Activated B cell treated with CpG ODN at 0.5 μM for 24 hours (primary cell): ENCODE results near the gene C16orf86. TPM values are rescaled to one million over a fixed set of nuclear protein-coding genes. Genes with fewer than 3 reads are reported as not detected.
A peak's percentile ranks its signal among the peaks of the same experiment; 100 is the strongest.

ENCODE experiments used
- ATAC-seq: fragments of 200-7000 bp; cut with Tn5 transposase; one replicate; pipeline ENCODE4 v1.10.0; 2021; ENCODE audit warnings: low read depth, mild to moderate bottlenecking, moderate library complexity
- CTCF ChIA-PET: fragments of 350-600 bp; sonication (Branson Sonifier 250); formaldehyde crosslinking; loops from one replicate; lab custom pipeline; 2021; ENCODE audit warnings: antibody characterized with exemption; lab: Charles Lee
- POLR2A ChIA-PET: fragments of 350-600 bp; sonication (Branson Sonifier 250); formaldehyde crosslinking; loops from one replicate; lab custom pipeline; 2021; ENCODE audit warnings: antibody characterized with exemption; lab: Charles Lee
- DNase-seq: peaks from one replicate; pipeline ENCODE4 v3.0.0; 2022
- H3K27ac Mint-ChIP-seq: one replicate; pipeline ENCODE4 v1.8.0; 2020; ENCODE audit warnings: mixed read lengths
- H3K27me3 Mint-ChIP-seq: one replicate; pipeline ENCODE4 v1.8.0; 2021; ENCODE audit warnings: mixed read lengths
- H3K36me3 Mint-ChIP-seq: one replicate; pipeline ENCODE4 v1.8.0; 2021; ENCODE audit warnings: low read depth, mixed read lengths
- H3K4me1 Mint-ChIP-seq: one replicate; pipeline ENCODE4 v1.8.0; 2021; ENCODE audit warnings: mixed read lengths
- H3K4me3 Mint-ChIP-seq: one replicate; pipeline ENCODE4 v1.8.0; 2020; ENCODE audit warnings: mild to moderate bottlenecking, mixed read lengths
- H3K9me3 Mint-ChIP-seq: one replicate; pipeline ENCODE4 v1.8.0; 2020; ENCODE audit warnings: mixed read lengths
- CTCF ChIP-seq: fragments of 200-600 bp; IDR thresholded peaks from one replicate; pipeline ENCODE4 v1.8.0; 2022; ENCODE audit warnings: antibody characterized with exemption, mild to moderate bottlenecking
- intact Hi-C: fragments of 100-400 bp; cut with micrococcal nuclease; formaldehyde crosslinking; loops from one replicate; pipeline ENCODE4 v1.15.1; 2024
- total RNA-seq: library from RNA; stranded (reverse); gene quantifications from 2 replicates; pipeline ENCODE4 v1.2.3, GENCODE V29; 2022

C16orf86 gene
- total RNA-seq, 1 donor from 2014 or later: 2.4 TPM

GRCh38 chr16:67637625-67638024 lies 29.0 kb upstream of the C16orf86 start:
- DNase-seq: no peak
- Mint-ChIP-seq H3K9me3 (no peaks in the 10 kb centered on the region), H3K36me3 (peaks cover 52% of the 10 kb centered on the region), H3K27ac (no peak overlapping the region), H3K4me3 (no peak overlapping the region), H3K4me1 (no peaks in the 10 kb centered on the region), H3K27me3 (no peaks in the 10 kb centered on the region)
- POLR2A ChIA-PET: interaction anchor here (0.6 kb wide), 1 partner anchor 357 kb away, joined by 3 read pairs; no protein-coding TSS in a partner anchor
- TF ChIP-seq CTCF: no peak
- intact Hi-C loops: no loop called here
- ATAC-seq: no peak
- CTCF ChIA-PET: no interaction called here

GRCh38 chr16:67641779-67642708 lies 24.6 kb upstream of the C16orf86 start:
- Mint-ChIP-seq H3K4me1 (peaks cover 17% of the 10 kb centered on the region), H3K27me3 (no peaks in the 10 kb centered on the region), H3K36me3 (peaks cover 31% of the 10 kb centered on the region), H3K27ac (no peak overlapping the region), H3K9me3 (no peaks in the 10 kb centered on the region), H3K4me3 (no peak overlapping the region)
- DNase-seq (no peak), ATAC-seq (no peak)
- intact Hi-C loops: no loop called here
- CTCF ChIA-PET: interaction anchor here (2.3 to 4.5 kb wide), 2 partner anchors 95 to 121 kb away, joined by 10 to 113 read pairs; no protein-coding TSS in a partner anchor
- POLR2A ChIA-PET: interaction anchor here (0.6 to 4.5 kb wide), 4 partner anchors 52 to 121 kb away, joined by 3 to 58 read pairs (median 4); partner anchors contain the start of gene CTCF
- no peak for TF ChIP-seq CTCF

GRCh38 chr16:67644038-67644437 lies 22.6 kb upstream of the C16orf86 start:
- CTCF ChIA-PET: interaction anchor here (0.9 to 4.5 kb wide), 18 partner anchors 14 to 164 kb away, joined by 3 to 113 read pairs (median 8); partner anchors contain the start of genes ACD, ATP6V0D1, C16orf86 and CTCF
- TF ChIP-seq CTCF: no peak
- H3K9me3 Mint-ChIP-seq: no peaks in the 10 kb centered on the region
- no peaks in the 10 kb centered on the region for H3K27me3 Mint-ChIP-seq
- peaks cover 23% of the 10 kb centered on the region for H3K36me3 Mint-ChIP-seq
- POLR2A ChIA-PET: interaction anchor here (0.9 to 4.9 kb wide), 11 partner anchors 15 to 155 kb away, joined by 3 to 58 read pairs (median 12); partner anchors contain the start of genes ACD, C16orf86, CTCF and ENKD1
- DNase-seq (no peak), ATAC-seq (no peak)
- H3K27ac Mint-ChIP-seq: peak overlapping the region; percentile 82
- intact Hi-C loops: loop anchor here (1.0 kb wide), 2 partner anchors 97 to 150 kb away; no protein-coding TSS in a partner anchor
- peak overlapping the region; percentile 60 for H3K4me3 Mint-ChIP-seq
- peaks cover 17% of the 10 kb centered on the region for H3K4me1 Mint-ChIP-seq

- no peaks in the 10 kb centered on the region for H3K27me3 Mint-ChIP-seq
- no peak for ATAC-seq
These were observed 21.1 kb upstream of the C16orf86 start for GRCh38 chr16:67645397-67646121.

More at GRCh38 chr16:67645397-67646121, 21.1 kb upstream of the C16orf86 start:
- Mint-ChIP-seq H3K4me3 (peak overlapping the region; percentile 83), H3K9me3 (no peaks in the 10 kb centered on the region), H3K4me1 (peaks cover 17% of the 10 kb centered on the region), H3K27ac (peak overlapping the region; percentile 87), H3K36me3 (peaks cover 30% of the 10 kb centered on the region)
- TF ChIP-seq CTCF: no peak
- ChIA-PET POLR2A (interaction anchor here (0.5 to 4.9 kb wide), 24 partner anchors 14 to 1613 kb away, joined by 3 to 58 read pairs (median 4); partner anchors contain the start of genes ACD, ATP6V0D1, C16orf86 and CTCF), CTCF (interaction anchor here (0.6 to 4.5 kb wide), 23 partner anchors 13 to 166 kb away, joined by 3 to 113 read pairs (median 8); partner anchors contain the start of genes ACD, ATP6V0D1, C16orf86 and CTCF)
- intact Hi-C loops: loop anchor here (1.0 kb wide), 4 partner anchors 15 to 164 kb away; partner anchors contain the start of genes ACD, ATP6V0D1, CTCF and PARD6A
- no peak for DNase-seq
